ENCODE data around the gene AADAT. TPM values are rescaled to one million over a fixed set of nuclear protein-coding genes. Genes with fewer than 3 reads are reported as not detected.
"Not testable (repeated sequence)": the region's sequence is repeated elsewhere in the genome, so short reads cannot be mapped to it uniquely, and the experiment has no call there.

The AADAT gene
- not detected for total RNA-seq

- Mint-ChIP-seq H3K36me3 (ENCODE audit: insufficient read depth) (no peaks in the 10 kb centered on the region), H3K4me1 (ENCODE audit: low read depth) (peaks cover 6% of the 10 kb centered on the region), H3K4me3 (peak within 1 kb of the TSS; percentile 49), H3K27me3 (ENCODE audit: low read depth) (peaks cover 36% of the 10 kb centered on the region), H3K9me3 (no peaks in the 10 kb centered on the region)
- no peak for DNase-seq
- ATAC-seq, result peak; percentile 46 to 59
These were observed at the start of gene AADAT for GRCh38 chr4:170089668-170090351. TSS of gene AADAT (minus strand) at chr4:170089956. CDS start at chr4:170089690, 266 bp downstream.

DNA sequence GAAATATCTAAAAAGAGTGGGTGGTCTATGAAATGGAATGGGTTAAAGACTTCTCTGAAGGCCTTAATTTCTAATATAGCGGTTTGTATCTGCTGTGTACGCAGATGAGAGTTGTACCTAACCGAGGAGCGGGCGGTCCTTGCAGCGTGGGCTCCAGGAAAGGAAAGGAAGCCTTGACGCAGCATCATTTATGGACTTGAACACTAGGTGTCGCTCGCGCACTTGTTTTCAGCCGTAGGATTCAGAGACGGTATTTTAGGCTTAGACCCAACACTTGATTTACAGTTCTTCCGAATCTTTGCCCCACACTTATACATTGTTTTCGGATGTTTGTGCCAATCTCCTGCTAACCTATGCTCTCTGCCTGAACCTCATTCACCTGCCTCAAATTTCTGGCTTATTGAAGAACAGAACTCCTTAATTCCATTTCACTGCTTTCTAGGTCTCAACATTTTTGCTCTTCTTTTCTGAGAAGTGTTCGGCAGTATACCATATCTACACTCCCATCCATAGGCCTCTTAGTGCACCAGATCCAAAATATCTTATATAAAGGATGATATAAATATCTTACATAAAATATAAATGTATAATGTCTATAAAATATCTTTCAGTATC lies 48.9 kb upstream of the AADAT start:
- Mint-ChIP-seq H3K36me3 (ENCODE audit: insufficient read depth) (no peaks in the 10 kb centered on the region), H3K4me3 (no peak overlapping the region), H3K4me1 (ENCODE audit: low read depth) (peaks cover 1% of the 10 kb centered on the region), H3K27me3 (ENCODE audit: low read depth) (no peaks in the 10 kb centered on the region), H3K9me3 (no peaks in the 10 kb centered on the region)
- DNase-seq, result peak; percentile 59
- ATAC-seq, result peak; percentile 66 to 73

GRCh38 chr4:170137927-170138326 lies 48.2 kb upstream of the AADAT start:
- Mint-ChIP-seq H3K4me3 (no peak overlapping the region), H3K4me1 (ENCODE audit: low read depth) (peaks cover 1% of the 10 kb centered on the region), H3K9me3 (peaks cover 6% of the 10 kb centered on the region), H3K27me3 (ENCODE audit: low read depth) (no peaks in the 10 kb centered on the region), H3K36me3 (ENCODE audit: insufficient read depth) (no peaks in the 10 kb centered on the region)
- DNase-seq (no peak), ATAC-seq (no peak)

GRCh38 chr4:170137466-170137865 lies 47.7 kb upstream of the AADAT start:
- DNase-seq (no peak), ATAC-seq (no peak)
- Mint-ChIP-seq H3K4me3 (no peak overlapping the region), H3K4me1 (ENCODE audit: low read depth) (peaks cover 1% of the 10 kb centered on the region), H3K36me3 (ENCODE audit: insufficient read depth) (no peaks in the 10 kb centered on the region), H3K9me3 (peaks cover 10% of the 10 kb centered on the region), H3K27me3 (ENCODE audit: low read depth) (no peaks in the 10 kb centered on the region)

GRCh38 chr4:170134821-170135220 lies 45.1 kb upstream of the AADAT start:
- Mint-ChIP-seq H3K9me3 (peaks cover 13% of the 10 kb centered on the region), H3K4me1 (ENCODE audit: low read depth) (peaks cover 1% of the 10 kb centered on the region), H3K27me3 (ENCODE audit: low read depth) (no peaks in the 10 kb centered on the region), H3K4me3 (no peak overlapping the region), H3K36me3 (ENCODE audit: insufficient read depth) (no peaks in the 10 kb centered on the region)
- DNase-seq (no peak), ATAC-seq (no peak)

- peaks cover 11% of the 10 kb centered on the region for H3K9me3 Mint-ChIP-seq
- peaks cover 4% of the 10 kb centered on the region for H3K27me3 Mint-ChIP-seq (ENCODE audit: low read depth)
- H3K4me3 Mint-ChIP-seq, result no peak overlapping the region
These were observed 38.6 kb upstream of the AADAT start for GRCh38 chr4:170128219-170128804.

DNA sequence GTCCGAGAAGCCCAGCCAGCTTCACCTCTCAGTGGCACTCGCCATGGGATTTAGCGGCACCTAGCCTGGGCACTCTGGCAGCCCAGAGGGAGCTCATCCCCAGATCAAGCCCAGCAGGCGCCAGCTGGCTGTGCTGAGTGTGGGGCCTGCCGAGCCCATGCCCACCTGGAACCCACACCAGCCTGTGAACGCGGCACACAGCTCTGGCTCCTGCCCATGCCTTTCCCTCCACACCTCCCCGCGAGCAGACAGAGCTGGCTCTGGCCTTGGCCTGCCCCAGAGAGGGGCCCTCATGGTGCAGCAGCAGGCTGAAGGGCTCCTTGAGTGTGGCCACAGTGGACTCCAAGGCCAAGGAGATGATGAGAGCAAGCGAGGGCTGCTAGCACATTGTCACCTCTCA lies 38.0 kb upstream of the AADAT start:
- Mint-ChIP-seq H3K36me3 (ENCODE audit: insufficient read depth) (no peaks in the 10 kb centered on the region), H3K9me3 (peaks cover 7% of the 10 kb centered on the region), H3K4me1 (ENCODE audit: low read depth) (no peaks in the 10 kb centered on the region), H3K4me3 (no peak overlapping the region), H3K27me3 (ENCODE audit: low read depth) (peaks cover 4% of the 10 kb centered on the region)
- ATAC-seq (no peak), DNase-seq (no peak)

More at GRCh38 chr4:170128219-170128804, 38.6 kb upstream of the AADAT start:
- Mint-ChIP-seq H3K4me1 (ENCODE audit: low read depth) (no peaks in the 10 kb centered on the region), H3K36me3 (ENCODE audit: insufficient read depth) (no peaks in the 10 kb centered on the region)
- ATAC-seq, result no peak
- DNase-seq, result no peak

DNA sequence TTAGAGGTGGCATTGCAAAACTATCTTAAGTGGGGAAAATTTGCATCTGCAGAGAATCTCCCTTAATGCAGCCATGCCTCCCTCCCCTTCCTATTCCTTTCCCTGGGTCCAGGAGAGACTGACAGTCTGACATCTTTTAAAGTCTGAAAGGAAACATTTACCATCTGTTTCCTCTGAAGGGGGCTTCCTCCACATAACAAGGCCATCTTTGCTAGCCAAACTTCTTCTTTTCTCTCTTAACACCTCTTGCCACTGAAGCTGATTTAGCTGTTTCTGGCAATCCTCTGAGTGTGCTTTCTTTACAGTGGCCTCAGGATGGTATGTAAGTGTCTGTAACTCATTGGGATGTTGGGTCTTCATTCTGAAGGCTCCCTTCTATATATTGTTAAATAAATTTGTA lies 34.6 kb upstream of the AADAT start:
- ATAC-seq, result no peak
- DNase-seq, result no peak
- Mint-ChIP-seq H3K27me3 (ENCODE audit: low read depth) (peaks cover 4% of the 10 kb centered on the region), H3K36me3 (ENCODE audit: insufficient read depth) (no peaks in the 10 kb centered on the region), H3K9me3 (no peaks in the 10 kb centered on the region), H3K4me3 (no peak overlapping the region), H3K4me1 (ENCODE audit: low read depth) (no peaks in the 10 kb centered on the region)

GRCh38 chr4:170122252-170122651 lies 32.5 kb upstream of the AADAT start:
- DNase-seq, result no peak
- Mint-ChIP-seq H3K4me1 (ENCODE audit: low read depth) (no peaks in the 10 kb centered on the region), H3K27me3 (ENCODE audit: low read depth) (peaks cover 12% of the 10 kb centered on the region), H3K4me3 (no peak overlapping the region), H3K9me3 (no peaks in the 10 kb centered on the region), H3K36me3 (ENCODE audit: insufficient read depth) (no peaks in the 10 kb centered on the region)
- no peak for ATAC-seq

DNA sequence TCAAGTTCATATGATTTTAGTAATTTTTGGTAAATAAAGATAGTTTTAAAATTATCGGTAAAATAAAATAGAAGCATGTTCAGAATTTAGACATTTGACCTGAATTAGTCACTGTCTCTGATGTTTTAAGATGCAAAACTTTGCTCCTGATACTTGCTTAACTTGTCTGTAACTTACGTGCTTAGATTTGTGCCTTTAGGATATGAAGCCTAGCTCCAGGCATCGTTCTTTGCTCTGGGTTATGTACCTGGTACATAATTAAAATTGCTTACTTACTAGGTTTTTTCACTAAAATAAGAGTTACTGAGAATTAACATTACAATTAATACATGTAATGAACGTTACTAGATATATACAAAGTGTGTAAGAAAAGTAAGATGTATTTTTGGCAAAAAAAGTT lies 24.9 kb upstream of the AADAT start:
- Mint-ChIP-seq H3K36me3 (ENCODE audit: insufficient read depth) (no peaks in the 10 kb centered on the region), H3K4me3 (no peak overlapping the region), H3K4me1 (ENCODE audit: low read depth) (no peaks in the 10 kb centered on the region), H3K9me3 (no peaks in the 10 kb centered on the region), H3K27me3 (ENCODE audit: low read depth) (peaks cover 13% of the 10 kb centered on the region)
- ATAC-seq (no peak), DNase-seq (no peak)

DNA sequence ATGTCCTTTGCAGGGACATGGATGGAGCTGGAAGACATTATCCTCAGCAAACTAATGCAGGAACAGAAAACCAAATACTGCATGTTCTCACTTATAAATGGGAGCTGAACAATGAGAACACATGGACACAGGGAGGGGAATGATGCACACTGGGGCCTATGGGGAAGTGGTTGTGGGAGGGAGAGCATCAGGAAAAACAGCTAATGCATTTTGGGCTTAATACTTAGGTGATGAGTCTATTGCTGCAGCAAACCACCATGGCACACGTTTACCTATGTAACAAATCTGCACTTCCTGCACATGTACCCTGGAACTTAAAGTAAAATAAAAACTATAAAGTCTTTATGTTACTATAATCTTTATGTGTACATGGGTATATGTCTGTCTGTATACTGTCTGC lies 24.4 kb upstream of the AADAT start:
- not testable (repeated sequence) for H3K4me3 Mint-ChIP-seq; H3K36me3 Mint-ChIP-seq (ENCODE audit: insufficient read depth); H3K4me1 Mint-ChIP-seq (ENCODE audit: low read depth); H3K9me3 Mint-ChIP-seq; DNase-seq; ATAC-seq
- H3K27me3 Mint-ChIP-seq (ENCODE audit: low read depth), result peaks cover 11% of the 10 kb centered on the region

DNA sequence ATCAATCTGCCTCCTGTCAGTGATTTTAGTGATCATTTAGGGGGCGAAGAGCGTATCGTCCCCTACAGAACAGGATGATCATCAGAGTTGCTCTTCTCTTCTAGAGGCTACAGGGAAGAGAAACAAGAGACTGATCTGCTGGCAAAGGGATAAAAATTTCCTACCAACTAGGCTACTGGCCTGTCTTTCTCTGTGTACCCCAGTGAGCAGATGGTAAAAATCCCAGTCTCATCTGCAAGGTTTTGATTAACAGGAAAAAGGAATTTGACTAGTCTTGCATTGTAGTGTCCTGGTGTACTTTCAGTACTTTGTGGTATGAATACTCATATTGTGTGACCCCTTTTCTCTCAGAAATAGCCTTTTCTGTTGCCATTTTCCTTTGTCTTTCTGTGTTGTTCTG lies 21.8 kb upstream of the AADAT start:
- peaks cover 2% of the 10 kb centered on the region for H3K27me3 Mint-ChIP-seq (ENCODE audit: low read depth)
- DNase-seq, result no peak

DNA sequence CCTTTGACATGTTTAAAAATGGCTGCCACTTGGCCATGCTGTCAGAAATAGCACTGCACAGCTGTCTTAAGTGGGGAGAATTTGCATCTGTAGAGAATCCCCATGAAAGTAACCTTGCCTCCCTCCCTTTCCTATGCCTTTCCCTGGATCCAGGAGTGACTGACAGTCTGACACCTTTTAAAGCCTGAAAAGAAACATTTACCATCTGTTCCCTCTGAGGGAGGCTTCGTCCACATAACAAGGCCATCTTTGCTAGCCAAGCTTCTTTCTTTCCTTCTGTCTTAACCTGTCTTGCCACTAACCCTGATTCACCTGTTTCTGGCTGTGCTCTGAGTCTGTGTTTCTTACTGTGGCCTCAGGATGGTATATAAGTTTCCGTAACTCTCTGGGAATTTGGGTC lies 21.3 kb upstream of the AADAT start:
- Mint-ChIP-seq H3K27me3 (ENCODE audit: low read depth) (no peaks in the 10 kb centered on the region), H3K4me1 (ENCODE audit: low read depth) (no peaks in the 10 kb centered on the region), H3K4me3 (no peak overlapping the region), H3K9me3 (no peaks in the 10 kb centered on the region), H3K36me3 (ENCODE audit: insufficient read depth) (no peaks in the 10 kb centered on the region)
- no peak for ATAC-seq
- DNase-seq, result no peak

More for the DNA sequence above, 21.8 kb upstream of the AADAT start:
- no peak for ATAC-seq
- no peaks in the 10 kb centered on the region for H3K36me3 Mint-ChIP-seq (ENCODE audit: insufficient read depth)
- no peak overlapping the region for H3K4me3 Mint-ChIP-seq
- H3K4me1 Mint-ChIP-seq (ENCODE audit: low read depth), result no peaks in the 10 kb centered on the region
- no peaks in the 10 kb centered on the region for H3K9me3 Mint-ChIP-seq

DNA sequence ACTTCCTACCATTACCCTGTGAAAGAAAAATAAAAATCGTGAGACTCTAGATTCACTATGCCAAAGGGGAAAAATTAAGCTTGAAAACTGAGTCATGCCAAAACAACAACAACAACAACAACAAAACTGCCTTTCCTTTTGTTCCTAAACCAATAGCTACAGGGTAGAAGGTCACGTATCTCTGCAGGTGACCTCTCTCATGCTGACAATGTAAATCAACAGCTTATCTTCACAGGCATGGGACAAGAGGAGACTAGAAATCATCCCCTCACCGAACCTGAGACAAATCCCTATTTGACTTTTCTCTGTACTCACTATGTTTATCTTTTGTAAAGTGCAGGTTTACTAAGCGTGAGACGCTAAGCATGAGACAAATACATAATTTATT lies 20.5 kb upstream of the AADAT start:
- H3K36me3 Mint-ChIP-seq (ENCODE audit: insufficient read depth), result no peaks in the 10 kb centered on the region
- no peaks in the 10 kb centered on the region for H3K4me1 Mint-ChIP-seq (ENCODE audit: low read depth)
- no peaks in the 10 kb centered on the region for H3K9me3 Mint-ChIP-seq
- no peak for DNase-seq
- H3K4me3 Mint-ChIP-seq, result no peak overlapping the region
- H3K27me3 Mint-ChIP-seq (ENCODE audit: low read depth), result no peaks in the 10 kb centered on the region
- no peak for ATAC-seq

Data from activated T-cell treated with anti-CD3 and anti-CD28 coated beads, Interleukin-2, amount 50 U/mL, for 4 hours (primary cell).